HFF-Myc (cell line): Measurements from ENCODE around the gene CDH23.

ENCODE experiments used
- DNase-seq: peaks from one replicate; pipeline ENCODE4 v3.0.0-alpha.2; 2011; ENCODE audit warnings: low read depth; ENCODE audit errors: extremely low read depth
- H3K4me3 ChIP-seq: replicated peaks from 2 replicates; pipeline ENCODE4 v1.5.1; 2011; ENCODE audit warnings: low read depth, mild to moderate bottlenecking, control low read depth, low read length
- TF ChIP-seq, protein P1 (sequence below): IDR thresholded peaks from 2 replicates; pipeline ENCODE4 v1.5.1; 2012; ENCODE audit warnings: mild to moderate bottlenecking, low read depth, low read length, control low read depth; ENCODE audit errors: missing control alignments

Gene CDH23

DNA sequence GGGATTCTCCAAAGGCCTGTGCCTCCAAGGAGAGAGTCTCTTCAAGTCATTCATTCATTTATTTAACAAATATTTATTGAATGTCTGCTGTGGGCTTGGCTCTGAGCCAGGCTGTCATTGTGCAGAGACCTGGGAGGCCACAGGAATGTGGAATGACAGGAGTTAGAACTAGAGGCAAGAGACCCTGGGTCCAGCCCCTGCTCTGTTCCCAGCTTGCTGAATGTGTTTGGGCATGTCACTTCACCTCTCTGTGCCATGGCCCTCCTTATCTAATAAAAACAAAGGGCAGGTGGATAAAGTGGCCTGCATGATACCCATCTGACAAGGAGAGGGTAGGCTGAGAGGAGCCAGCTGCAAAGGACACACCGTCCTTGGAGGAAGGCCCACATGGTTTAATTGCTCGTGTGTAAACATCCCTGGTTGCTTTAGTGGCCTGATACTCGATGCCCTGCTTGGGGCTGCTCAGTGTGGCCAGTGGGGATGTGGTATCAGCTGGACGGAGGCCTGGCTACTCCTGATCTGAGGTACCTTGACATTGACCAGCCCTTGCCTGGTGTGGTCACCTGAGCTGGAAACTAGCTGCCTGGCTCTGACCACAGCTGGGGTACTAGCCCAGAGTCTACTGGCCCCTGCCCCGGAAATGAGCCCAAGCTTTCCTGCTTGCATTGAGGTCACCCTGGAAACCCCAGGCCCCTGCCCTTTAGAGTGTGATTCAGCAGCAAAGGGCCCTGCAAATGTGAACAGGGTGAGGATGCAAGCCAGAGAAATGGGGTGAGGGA, 116.2 kb downstream of the CDH23 start:
- no peak overlapping the region for H3K4me3 ChIP-seq
- TF ChIP-seq, protein P1, sequence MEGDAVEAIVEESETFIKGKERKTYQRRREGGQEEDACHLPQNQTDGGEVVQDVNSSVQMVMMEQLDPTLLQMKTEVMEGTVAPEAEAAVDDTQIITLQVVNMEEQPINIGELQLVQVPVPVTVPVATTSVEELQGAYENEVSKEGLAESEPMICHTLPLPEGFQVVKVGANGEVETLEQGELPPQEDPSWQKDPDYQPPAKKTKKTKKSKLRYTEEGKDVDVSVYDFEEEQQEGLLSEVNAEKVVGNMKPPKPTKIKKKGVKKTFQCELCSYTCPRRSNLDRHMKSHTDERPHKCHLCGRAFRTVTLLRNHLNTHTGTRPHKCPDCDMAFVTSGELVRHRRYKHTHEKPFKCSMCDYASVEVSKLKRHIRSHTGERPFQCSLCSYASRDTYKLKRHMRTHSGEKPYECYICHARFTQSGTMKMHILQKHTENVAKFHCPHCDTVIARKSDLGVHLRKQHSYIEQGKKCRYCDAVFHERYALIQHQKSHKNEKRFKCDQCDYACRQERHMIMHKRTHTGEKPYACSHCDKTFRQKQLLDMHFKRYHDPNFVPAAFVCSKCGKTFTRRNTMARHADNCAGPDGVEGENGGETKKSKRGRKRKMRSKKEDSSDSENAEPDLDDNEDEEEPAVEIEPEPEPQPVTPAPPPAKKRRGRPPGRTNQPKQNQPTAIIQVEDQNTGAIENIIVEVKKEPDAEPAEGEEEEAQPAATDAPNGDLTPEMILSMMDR = no peak
- DNase-seq = no peak

DNA sequence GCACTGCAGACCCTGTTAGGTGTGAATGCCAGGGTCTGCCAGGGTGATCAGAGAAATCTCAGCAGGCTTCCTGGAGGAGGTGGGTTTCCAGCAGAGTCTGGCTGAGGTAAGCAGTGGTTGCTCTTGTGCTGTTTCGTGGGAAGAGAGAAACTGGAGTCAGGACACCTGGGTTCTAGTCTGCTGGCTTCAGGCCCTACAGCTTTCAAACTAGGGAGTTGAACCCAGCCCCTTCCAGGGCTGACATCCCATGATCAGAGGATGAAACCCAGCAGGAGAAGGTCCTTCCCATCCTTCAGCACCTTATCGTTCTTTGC, 116.8 kb downstream of the CDH23 start:
- DNase-seq = no peak
- H3K4me3 ChIP-seq = no peak overlapping the region
- TF ChIP-seq, protein P1 = no peak

DNA sequence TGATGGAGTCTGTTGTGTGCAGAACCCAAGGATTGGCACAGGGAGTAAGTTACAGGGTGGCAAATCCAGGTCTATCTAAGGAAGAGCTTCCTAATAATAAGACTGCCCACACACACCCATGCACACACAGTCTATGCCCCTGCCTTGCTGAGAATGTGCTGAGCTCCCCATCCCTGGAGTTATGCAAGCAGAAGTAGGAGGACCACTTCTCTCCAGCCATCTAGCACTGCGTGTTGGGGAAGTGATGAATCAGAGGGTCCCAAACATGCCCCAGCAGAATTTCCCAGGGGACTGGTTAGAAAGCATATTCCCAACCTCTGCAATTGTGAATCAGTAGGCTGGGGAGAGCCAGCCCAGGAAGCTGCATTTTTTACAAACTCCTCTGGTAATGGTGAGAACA, 117.2 kb downstream of the CDH23 start:
- no peak for DNase-seq
- no peak overlapping the region for H3K4me3 ChIP-seq
- TF ChIP-seq, protein P1 = no peak

DNA sequence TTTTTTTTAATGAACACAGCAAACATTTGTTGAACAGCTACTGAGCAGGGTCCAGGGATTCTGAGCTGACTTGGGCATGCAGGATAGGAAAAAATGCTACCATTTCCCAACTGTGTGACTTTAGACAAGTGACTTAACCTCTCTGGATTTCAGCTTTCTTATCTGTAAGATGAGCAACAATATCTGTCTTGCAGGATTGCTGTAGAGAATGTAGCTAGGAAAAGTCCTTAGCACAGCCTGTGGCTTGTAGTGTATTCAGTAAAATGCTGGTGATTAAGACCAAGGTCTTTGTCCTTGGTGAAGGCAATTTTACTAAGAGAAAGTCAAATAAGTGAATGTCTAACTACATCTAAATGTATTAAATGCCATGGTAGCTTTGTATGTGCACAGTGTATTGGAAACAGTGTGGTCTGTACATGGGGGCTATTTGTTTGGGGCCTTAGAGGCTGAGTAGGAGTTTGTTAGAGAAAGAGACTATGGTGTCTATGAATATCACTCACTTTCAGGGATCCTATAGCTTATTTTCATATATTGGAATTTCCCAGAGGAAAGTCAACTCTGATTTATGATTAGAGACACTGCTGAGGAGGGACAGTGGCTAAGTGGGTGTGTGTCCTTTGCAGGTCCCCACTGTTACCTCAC, 118.9 kb downstream of the CDH23 start:
- DNase-seq = no peak
- TF ChIP-seq, protein P1 = no peak
- no peak overlapping the region for H3K4me3 ChIP-seq

DNA sequence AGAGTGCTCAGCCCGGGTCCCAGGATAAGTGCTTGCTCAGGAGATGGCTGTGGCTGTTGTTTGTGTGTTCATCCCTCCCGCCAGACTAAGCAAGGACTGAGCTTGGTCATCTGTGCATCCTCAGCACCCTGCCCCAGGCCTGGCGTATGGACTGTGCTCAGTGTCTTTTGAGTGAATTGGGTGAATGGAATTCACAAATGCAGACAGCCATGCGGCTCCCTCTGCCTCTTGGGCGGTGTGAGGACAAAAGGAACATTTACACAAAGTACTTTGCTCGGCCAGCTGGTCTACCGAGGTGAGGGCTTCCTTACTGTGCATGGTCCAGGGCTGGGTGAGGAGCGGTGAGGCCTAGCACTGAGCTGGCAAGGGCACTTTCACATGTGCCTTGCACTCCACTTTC, 120.2 kb downstream of the CDH23 start:
- TF ChIP-seq, protein P1 = no peak

DNA sequence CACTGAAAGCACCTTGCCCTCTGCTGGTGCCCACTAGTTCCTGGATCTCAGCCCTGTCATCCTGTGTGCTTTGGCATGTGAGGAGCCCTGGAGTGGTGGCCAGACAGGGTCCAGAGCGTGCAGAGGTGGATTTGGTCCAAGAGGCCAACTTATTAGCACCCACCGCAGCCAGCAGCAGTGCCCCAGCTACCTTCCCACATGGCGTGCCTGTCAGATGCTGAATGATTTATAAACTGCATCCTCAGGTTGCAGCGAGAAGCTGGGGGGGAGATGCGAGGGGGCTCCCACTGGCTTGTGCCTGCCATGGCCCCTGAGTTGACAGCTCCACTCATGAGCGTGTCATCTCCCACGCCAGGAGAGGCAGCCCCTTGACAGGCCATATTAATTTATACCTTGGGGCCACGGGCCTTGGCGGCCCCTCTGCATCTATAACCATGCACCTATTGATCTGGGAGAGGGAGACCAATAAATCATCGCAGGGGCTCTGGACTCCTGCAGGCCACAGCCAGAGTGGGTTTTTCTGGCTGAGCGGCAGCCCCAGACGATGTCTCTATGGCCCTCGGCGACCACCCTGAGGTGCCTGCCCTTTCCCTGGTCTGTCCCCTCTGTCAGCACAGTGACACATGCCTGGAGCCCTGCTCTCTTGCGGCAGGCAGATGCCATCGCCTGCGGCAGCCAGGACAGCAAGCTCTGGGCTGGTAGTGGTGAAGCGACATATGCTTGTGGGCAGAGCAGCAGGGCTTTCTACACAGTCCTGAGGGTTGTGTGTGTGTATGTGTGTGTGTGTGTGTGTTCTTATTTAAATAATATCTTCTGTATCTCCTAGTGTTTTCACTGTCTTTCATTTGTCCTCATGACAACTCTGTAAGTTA, 120.8 kb downstream of the CDH23 start:
- no peak for DNase-seq
- H3K4me3 ChIP-seq = no peak overlapping the region
- TF ChIP-seq, protein P1 = no peak

More for the DNA sequence above, 120.2 kb downstream of the CDH23 start:
- DNase-seq = no peak
- H3K4me3 ChIP-seq = no peak overlapping the region
